Activated naive CD4-positive, alpha-beta T cell treated with anti-CD3 and anti-CD28 coated beads, Interleukin-2, amount 50 U/mL, for 16 hours (primary cell): ENCODE measurements around the gene TMEM39A.

Source experiments
- DNase-seq: peaks from one replicate; pipeline ENCODE4 v3.0.0-alpha.2; 2020

The TMEM39A gene

GRCh38 chr3:119395923-119396358 lies 67.5 kb downstream of the TMEM39A start:
- no peak for DNase-seq

- DNase-seq, result no peak
Observed at GRCh38 chr3:119388577-119388976, 74.8 kb downstream of the TMEM39A start.

- no peak for DNase-seq
Observed at GRCh38 chr3:119382134-119382533, 81.3 kb downstream of the TMEM39A start.

GRCh38 chr3:119380697-119381096 lies 82.7 kb downstream of the TMEM39A start:
- DNase-seq, result no peak
